ENCODE measurements around the gene ITSN2.

- TF ChIP-seq POU6F1 (CRISPR knock-in tag; IDR thresholded peaks at IDR 0.05; ENCODE audit: borderline replicate concordance, low read depth) (no peak), RARB (CRISPR knock-in tag; IDR thresholded peaks at IDR 0.05) (no peak), BACH2 (CRISPR knock-in tag; IDR thresholded peaks at IDR 0.05; ENCODE audit: borderline replicate concordance) (no peak), ZC3H10 (CRISPR knock-in tag; IDR thresholded peaks at IDR 0.05) (no peak), ESRRG (CRISPR knock-in tag; IDR thresholded peaks at IDR 0.05) (no peak), TOX (CRISPR knock-in tag; IDR thresholded peaks at IDR 0.05; ENCODE audit: borderline replicate concordance) (no peak), ZNF8 (CRISPR knock-in tag; IDR thresholded peaks at IDR 0.05) (no peak), PATZ1 (CRISPR knock-in tag; IDR thresholded peaks at IDR 0.05; ENCODE audit: borderline replicate concordance) (no peak), ZFP30 (CRISPR knock-in tag; IDR thresholded peaks at IDR 0.05) (no peak), ZFP3 (CRISPR knock-in tag; IDR thresholded peaks at IDR 0.05) (no peak), ZNF565 (CRISPR knock-in tag; conservative IDR thresholded peaks at IDR 0.05; ENCODE audit: low read depth) (no peak), ISL1 (CRISPR knock-in tag; IDR thresholded peaks at IDR 0.05) (no peak)
Measured at GRCh38 chr2:24269265-24269664, 91.1 kb downstream of the ITSN2 start.
